ENCODE measurements around the gene FGR.
"Not testable (repeated sequence)": the region's sequence is repeated elsewhere in the genome, so short reads cannot be mapped to it uniquely, and the experiment has no call there.

Gene FGR

DNA sequence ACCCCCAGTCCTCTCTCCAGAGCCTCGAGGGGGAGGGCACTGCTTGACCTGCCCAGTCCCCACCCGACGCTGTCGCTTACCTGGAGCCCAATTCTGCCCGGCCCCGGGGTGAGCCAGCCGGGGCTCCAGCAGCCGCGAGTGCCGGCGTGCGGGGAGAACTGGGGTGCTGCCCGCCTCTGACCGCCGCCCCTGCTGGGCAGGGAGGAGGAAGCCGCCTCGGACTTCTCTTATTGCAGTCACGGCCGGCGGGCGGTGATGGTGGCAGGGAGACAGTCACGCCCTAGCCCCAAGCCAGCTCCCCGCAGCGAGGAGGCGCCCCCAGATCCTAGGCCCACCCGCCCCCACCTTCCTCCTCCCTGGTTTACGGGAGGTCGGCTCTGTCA, at the start of gene FGR:
Gene FGR (minus strand): TSS at position 201 of the 383 bp plus-strand sequence. CDS start 11,269 bp downstream, outside the sequence.
- no peak for DNase-seq

DNA sequence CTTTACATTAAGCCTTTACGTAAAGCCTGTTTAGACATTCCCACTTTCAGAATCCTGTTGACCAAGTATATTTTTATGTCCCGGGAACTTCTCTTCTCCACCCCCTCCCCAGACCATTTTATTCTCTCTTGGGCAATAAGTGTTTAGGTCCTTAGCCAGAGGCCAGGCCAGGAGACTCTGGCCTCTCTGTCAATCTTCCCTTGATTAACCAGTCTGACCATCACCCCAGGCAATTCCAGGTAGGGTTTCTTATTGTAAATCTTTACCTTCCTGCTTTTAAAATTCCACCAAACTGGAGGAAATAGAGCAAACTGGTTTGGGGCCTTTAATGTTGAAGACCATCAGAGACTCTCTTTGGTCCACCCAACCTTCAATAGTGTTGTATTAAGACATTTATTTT, 49.2 kb upstream of the FGR start:
- no peak for DNase-seq

DNA sequence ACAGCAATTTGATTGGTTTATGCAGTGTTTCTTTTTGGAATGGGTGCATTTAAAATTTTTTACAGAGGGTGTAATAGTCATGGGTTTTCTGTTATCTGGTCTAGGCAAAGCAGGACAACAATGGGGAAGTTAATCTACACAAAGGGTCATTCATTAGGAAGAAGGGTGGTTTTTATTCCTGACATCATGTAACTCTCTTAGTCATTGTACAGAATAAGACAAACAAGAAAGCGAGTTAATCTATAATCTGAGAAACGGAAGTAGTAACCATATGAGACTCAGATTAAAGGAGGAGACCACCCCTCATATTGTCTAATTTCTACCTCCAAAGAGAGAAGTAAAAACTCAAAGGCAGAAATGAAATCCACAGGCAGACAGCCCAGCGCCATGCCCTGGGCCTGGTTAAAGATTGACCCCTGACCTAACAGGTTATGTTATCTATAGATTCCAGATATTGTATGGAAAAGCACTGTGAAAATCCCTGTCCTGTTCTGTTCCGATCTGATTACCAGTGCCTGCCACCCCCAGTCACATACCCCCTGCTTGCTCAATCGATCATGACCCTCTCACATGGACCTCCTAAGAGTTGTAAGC, 47.5 kb upstream of the FGR start:
- no peak for DNase-seq

DNA sequence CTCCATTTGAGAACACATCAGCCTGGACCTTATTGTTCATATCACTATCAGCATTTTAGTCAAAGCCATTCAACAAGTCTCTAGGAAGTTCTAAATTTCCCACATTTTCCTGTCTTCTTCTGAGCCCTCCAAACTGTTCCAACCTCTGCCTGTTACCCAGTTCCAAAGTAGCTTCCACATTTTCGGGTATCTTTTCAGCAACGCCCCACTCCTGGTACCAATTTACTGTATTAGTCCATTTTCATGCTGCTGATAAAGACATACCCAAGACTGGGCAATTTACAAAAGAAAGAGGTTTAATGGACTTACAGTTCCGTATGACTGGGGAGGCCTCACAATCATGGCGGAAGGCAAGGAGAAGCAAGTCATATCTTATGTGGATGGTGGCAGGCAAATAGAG, 46.6 kb upstream of the FGR start:
- DNase-seq, result not testable (repeated sequence)

DNA sequence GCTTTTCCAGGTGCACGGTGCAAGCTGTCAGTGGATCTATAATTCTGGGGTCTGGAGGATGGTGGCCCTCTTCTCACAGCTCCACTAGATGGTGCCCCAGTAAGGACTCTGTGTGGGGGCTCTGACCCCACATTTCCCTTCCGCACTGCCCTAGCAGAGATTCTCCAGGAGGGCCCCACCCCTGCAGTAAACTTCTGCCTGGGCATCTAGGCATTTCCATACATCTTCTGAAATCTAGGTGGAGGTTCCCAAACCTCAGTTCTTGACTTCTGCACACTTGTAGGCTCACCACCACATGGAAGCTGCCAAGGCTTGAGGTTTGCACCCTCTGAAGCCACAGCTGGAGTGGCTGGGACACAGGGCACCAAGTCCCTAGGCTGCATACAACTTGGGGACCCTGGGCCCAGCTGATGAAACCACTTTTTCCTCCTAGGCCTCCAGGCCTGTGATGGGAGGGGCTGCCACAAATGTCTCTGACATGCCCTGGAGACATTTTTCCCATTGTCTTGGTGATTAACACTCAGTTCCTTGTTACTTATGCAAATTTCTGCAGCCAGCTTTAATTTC, 45.3 kb upstream of the FGR start:
- DNase-seq, result not testable (repeated sequence)

DNA sequence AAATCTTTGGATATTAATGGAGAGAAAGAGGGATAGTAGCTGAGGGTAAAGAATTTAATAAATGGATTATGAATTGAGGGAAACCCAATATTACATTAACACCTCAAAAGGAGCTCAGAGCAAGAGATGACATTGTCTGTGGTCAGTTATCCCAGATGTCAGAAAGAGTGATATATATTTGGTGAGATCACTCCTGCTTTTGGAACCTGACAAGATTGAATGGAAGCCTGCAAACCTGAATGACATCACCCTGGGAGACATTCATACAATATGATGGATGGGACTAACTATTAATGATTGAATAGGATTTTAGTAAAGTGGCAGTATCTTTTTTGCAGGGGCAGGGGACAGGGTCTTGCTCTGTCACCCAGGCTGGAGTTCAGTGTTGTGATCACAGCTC, 43.8 kb upstream of the FGR start:
- DNase-seq, result no peak

DNA sequence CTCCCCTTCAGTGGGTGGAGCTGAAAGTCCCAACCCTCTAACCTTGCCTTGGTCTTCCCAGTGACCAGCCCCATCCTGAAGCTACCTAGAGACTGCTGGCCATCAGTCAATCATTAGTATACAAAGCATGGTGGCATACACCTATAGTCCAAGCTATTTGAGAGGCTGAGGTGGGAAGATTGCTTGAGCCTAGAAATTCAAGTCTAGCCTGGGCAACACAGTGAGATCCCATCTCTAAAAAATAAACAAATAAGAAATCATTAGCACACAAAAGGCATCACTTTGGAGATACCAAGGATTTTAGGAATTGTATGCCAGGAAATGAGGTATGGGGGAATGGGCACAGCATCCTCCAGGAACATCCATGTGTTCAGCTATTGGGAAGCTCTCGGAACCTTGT, 41.4 kb upstream of the FGR start:
- no peak for DNase-seq

DNA sequence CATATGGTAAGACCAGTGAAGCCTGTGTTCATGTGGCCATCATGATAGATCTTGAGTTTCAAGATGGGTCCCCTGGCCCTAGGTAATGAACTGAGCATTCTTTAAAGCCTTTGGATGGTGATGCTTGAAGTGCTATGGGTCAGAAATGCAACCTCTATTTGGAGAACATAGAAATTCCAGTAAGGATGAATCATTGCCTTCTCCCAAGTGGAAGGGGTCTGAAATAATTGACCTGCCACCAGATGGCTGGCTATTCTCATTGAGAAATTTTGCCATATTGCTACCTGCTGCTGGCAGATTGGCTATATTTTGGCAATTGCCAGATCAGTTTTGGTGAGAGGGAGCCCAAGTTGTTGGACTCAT, 37.7 kb upstream of the FGR start:
- DNase-seq, result no peak

DNA sequence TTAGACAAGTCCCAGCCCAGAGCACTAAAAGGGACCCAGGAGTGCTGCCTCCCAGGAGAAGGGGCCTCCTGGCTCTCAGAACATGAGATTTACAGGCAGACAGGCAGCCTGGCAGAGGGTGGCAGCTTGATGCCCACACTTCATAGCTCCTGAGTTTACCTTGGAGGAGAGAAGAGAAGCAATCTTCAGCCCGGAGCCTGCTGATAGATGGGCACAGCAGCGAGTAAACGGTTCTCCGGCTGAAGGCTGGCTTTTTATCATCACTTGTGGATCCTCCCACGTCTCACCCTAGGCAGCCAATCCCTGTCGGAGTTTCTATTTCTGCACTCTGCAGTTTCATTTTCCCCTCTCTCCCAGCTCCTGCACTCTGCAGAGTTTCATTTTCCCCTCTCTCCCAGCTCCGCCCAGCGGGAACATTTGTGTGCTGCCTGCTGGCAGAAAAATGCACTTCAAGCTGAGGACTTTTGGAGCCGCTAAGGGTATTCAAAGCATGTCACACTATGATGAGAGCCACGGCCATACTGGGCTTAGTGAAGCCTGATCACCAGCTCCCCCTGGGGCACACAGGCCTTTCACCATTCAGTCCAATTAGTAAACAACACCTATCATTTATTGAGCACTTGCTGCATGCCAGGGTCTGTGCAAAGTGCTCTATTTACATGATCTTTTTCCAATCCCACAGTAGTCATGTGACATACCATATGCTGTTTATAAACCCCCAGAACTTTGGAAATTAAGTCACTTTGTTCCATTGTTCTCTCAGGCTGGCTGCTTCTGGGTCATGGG, 37.2 kb upstream of the FGR start, which contains the start of gene IFI6:
Gene IFI6 (minus strand): TSS at position 229 of the 786 bp plus-strand sequence. CDS start 2,878 bp downstream, outside the sequence.
- DNase-seq, result peak; percentile 78

DNA sequence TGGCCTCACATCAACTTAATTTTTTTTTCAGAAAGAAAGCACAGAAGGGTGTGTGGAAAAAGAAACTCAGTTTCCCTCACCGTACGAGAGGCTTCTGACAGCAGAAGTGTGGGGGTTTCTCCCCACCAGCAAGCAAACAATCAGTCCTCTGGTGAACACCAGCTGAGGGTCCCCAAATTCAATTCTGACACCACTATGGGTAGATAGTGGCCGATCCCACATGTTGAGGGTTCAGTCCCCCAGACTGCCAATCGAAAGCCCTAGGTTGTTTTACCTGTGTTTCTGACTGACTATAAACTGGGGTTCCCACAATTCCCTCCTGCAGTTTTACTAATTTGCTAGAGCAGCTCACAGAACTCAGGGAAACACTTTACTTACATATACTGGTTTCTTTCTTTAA, 34.9 kb upstream of the FGR start:
- DNase-seq, result peak; percentile 46

DNA sequence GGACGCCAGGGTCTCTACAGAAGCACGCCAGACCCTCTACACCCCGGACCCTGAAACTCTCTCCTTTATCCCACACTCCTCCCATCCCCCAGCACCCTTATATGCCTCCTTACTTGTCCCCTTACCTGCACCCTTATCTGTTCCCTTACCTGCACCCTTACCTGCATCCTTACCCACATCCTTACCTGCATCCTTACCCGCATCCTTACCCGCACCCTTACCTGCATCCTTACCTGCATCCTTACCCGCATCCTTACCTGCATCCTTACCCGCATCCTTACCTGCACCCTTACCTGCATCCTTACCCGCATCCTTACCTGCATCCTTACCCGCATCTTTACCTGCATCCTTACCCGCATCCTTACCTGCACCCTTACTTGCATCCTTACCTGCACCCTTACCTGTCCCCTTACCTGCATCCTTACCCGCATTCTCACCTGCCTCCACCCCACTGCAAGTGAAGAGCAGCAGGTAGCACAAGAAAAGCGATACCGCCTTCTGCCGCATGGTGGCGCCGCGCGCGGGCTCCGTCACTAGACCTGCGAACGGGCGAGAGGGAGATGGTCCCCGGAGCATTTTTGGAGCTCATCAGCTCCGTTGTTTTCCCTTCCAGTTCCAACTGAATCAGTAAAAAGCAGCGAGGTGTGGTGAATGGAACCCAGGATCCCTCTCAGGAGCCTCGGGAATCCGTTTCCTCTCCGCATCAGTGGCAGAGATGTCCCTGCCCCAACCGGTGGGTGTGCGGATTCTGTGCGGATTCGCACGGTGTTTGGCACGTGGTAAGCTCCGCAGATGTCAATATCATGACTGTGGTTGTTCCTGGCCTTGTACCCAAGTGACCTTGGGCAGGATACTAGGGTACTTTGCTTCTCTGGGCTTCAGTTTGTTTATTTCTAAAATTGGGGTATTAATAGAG, 34.1 kb upstream of the FGR start:
- peak; percentile 99 for DNase-seq

DNA sequence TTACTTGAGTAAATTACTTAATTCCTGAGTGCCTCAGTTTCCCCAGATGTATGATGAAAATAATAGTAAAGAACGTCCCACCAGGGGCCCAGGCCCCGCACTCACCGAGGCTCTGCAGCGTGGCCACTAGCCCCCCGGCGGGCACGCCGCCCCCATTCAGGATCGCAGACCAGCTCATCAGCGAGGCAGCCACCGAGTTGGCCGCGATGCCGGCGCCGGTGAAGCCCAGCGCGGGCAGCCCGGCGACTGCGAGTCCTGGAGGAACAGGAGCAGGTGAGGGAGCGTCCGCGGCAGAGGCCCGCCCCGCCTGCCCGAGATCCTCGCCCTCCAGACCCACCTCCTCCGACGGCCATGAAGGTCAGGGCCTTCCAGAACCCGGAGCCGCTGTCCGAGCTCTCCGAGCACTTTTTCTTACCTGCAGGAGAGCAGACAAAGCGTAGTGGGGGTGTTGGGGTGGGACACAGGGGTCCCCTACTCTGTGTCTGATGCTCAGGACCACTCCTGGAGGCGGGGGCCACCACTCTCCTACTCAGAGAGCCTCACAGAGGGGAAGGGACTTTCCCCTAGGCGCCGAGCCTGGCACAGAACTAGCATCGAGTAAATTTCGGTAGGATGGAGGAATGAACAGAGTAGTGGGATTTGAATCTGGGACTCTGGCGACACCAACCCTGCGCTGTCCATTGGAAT, 33.3 kb upstream of the FGR start:
- peak; percentile 45 for DNase-seq

DNA sequence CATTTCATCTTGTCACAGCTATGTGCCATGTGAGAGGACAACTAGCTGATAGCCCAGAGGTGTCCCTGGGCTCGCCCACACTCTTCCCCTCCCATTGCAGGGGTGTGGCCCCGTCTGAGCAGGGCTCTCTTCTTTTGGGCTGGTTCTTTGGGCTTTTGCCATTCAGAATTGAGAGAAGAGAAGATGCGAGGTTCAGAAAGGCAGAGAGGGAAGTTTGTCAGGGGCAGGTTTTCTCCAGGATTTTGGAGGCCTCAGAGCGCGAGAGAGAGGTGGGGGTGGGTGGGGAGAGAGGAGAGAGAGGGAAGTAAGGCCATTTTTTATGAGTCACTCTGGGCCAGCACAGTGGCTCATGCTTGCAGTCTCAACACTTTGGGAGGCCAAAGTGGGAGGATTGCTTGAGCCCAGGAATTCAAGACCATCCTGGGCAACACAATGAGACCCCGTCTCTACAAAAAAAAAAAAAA, 31.8 kb upstream of the FGR start:
- DNase-seq, result no peak

DNA sequence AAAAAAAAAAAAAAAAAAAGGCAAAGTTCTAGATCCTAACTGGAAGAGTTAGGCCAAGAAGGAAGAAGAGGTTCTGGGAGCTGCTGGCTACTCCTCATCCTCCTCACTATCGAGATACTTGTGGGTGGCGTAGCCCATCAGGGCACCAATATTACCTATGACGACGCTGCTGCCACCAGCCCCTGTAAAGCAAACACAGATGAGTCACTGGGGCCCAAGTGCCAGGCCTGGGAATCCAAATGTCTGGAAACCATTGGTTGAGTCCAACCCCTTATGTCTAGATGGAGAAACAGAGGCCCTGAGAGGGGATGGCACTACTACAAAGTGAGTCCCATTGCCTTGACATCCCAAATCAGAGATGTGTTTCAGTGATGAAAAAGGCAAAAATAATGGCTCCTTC, 31.3 kb upstream of the FGR start:
- DNase-seq, result no peak

DNA sequence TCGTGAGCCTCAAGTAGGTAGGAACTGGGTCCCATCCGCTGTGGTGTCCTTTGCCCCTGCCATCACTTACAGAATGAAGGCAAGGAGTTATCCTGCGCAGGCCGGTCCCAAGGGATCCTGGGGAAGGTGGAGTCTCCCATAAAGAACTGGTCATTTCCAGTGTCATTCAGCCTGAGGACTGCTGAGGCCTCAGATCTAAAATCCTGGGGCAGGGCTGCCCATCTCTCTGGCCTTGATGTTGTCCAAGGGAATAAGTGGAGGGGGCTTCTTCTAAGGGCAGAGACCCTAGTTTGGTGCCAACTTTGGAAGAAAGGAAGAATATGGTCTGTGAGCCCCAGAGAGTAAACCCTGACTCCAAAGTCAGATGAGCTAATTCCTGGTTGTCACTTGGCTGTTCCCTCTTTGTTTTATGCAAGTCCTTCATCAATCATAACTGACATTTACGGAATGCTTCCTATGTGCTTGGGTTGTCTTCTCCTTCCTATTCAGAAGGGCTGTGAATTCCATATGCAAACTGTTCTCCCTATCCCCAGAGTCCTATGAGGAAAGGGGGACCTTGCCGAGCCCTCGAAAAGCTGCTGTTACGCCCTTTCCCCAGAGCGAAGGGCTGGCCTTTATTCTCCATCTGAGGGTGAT, 30.1 kb upstream of the FGR start:
- no peak for DNase-seq

DNA sequence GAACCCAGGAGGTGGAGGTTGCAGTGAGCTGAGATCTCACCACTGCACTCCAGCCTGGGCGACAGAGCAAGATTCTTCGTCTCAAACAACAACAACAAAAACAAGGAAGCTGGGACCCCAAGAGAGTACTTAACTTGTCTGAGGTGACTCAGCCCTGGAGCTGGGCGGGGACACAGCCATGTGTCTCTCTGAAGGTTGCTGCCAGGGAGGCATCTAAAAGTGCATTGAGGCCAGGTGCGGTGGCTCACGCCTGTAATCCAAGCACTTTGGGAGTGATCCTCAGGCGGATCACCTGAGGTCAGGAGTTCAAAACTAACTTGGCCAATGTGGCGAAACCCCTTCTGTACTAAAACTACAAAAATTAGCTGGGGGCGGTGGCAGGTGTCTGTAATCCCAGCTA, 29.3 kb upstream of the FGR start:
- DNase-seq, result no peak

DNA sequence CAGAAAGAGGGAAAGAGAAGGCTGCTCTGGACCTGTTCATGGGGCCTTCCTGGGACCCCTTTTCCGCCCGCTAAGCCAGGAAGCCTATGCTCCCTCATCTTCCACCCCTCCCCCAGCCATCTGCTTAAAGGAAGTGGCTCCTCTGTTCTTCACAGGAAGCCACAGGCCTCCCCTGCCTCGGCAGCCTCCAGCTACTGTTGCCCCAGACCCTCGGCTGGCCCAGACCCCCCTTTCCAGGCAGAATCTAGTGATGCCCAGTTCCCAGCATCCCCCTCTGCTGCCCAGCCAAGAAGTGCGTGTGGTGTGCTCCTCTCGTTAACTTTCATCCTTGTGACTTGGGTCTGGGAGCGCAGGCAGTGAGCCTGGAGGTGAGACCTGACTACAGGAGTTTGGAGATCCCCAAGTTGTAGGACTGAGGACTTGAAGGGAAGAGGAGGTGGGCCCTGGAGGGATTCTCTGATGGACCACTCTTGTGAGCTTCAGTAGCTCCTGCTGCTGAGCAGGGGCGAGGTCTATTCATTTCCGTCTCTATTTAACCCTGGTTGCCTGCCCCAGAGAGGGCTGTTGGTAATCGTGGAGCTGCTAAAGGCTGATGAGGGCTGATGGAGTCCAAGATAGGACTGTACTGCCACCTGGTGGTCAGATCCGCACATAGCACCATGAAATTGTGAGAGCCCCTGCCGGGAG, 27.9 kb upstream of the FGR start:
- peak; percentile 99 for DNase-seq

DNA sequence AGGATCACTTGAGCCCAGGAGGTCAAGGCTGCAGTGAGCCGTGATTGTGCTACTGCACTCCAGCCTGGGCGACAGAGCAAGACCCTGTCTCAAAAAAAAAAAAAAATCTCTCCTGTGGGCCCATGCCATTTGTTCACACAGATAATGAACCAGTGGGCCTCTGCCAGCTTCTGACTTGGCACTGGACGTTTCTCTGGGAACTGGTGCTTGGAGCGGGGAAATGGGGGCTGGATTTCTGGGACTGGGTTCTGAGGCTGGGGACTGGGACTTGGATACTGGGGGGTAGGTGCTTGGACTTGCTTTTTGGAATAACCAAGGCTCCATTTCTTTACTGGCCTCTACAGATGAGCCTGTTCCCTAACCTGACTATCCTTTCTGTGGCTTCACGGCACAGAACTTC, 27.3 kb upstream of the FGR start:
- no peak for DNase-seq

DNA sequence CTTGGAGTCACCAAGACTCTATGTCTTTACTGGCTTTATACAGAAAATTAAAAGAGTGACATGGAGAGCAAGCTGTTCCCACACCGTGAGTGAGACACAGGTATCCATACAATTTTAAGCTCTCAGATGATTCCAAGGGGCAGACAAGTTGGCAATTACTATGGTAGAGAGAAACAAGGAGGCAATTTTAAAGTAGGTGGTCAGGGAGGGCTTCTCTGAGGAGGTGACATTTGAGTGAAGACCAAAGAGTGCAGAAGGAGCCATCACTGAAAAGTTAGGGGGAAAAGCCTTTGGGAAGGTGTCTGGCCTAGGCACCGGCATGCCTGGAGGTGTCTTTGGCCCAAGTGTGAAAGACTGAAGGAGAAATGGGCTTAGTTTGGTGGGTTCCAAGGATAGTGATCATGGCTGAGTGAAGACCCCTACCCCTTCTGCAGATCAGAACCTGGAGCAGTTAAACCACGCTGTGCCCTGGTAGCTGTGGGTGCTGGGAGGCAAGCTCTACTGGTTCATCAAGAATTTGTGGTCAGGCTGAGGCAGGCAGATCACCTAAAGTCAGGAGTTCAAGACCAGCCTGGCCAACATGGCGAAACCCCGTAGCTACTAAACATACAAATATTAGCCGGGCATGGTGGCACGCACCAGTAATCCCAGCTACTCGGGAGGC, 26.6 kb upstream of the FGR start:
- no peak for DNase-seq

DNA sequence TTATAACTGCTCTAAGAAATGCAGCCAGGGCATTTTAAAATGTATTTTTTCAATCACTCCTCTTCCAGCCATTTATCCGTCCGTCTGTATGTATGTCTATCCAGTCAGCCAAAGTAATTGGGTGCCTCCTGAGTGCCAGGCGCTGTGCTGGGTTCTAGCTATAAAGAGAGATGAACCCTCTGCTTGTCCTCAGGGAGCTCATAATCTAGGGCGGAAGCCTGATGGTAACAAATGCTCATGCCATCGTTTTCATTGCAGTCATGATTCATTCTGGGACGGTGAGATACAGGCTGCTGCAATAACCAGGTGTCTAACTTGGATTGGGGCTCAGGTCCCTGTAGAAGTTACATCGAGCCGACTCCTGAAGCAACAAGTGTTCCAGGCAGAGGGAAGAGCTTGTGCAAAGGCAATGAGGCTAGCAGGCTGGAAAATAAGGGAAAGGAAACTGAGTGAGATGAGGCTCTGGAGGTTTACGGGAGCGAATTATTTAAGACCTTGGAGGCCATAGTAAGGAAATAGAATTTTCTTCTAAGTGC, 25.4 kb upstream of the FGR start:
- DNase-seq, result no peak

All from activated CD8-positive, alpha-beta memory T cell treated with anti-CD3 and anti-CD28 coated beads, Interleukin-2, amount 50 U/mL, for 48 hours (primary cell).